Measurements from ENCODE around the gene SSR3.

DNA sequence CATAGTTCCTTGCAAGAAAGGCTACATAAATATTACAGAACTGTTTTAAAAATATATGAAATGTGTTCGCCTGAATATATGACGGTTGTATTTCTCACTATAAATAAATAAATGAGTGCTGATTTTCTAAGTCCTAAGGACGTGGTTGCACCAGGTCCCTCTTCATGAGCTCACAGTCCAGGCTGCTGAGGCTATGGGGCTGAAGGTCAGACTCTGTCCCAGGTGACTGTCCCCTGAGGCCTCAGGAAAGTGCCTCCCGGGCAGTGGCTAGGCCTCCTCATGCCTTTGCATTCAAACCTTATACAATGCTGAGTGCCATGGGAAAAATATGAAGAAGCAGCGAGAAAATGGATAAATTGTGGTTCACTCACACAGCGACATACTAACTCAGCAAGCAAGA is 43.5 kb upstream of the SSR3 start:
- TF ChIP-seq SUZ12 (IDR thresholded peaks at IDR 0.05), result no peak
- TF ChIP-seq ZNF384 (IDR thresholded peaks at IDR 0.05), result no peak

Data from HEK293T (cell line).